Fibroblast of lung (primary cell): ENCODE data around the gene UCKL1. TPM values are rescaled to one million over a fixed set of nuclear protein-coding genes. Genes with fewer than 3 reads are reported as not detected.

Experiments
- DNase-seq, 2 donors: peaks; one replicate each; pipeline versions ENCODE4 v3.0.0 to v3.0.0-alpha.2; 2010; ENCODE audit warnings: low read depth in 2 of 2
- H2AFZ ChIP-seq: 2 replicates; pipeline ENCODE4 v1.5.1; 2012; ENCODE audit warnings: low read length, control low read depth, inconsistent platforms
- H3K27ac ChIP-seq: 2 replicates; pipeline ENCODE4 v1.5.1; 2011; ENCODE audit warnings: low read length, control low read depth; ENCODE audit not compliant: insufficient read depth
- H3K27me3 ChIP-seq: 2 replicates; pipeline ENCODE4 v1.5.1; 2011; ENCODE audit warnings: mild to moderate bottlenecking, low read length; ENCODE audit not compliant: control insufficient read depth, insufficient read depth
- H3K36me3 ChIP-seq: 2 replicates; pipeline ENCODE4 v1.5.1; 2011; ENCODE audit warnings: low read length; ENCODE audit not compliant: control insufficient read depth, insufficient read depth
- H3K4me1 ChIP-seq: 2 replicates; pipeline ENCODE4 v1.5.1; 2011; ENCODE audit warnings: low read length; ENCODE audit not compliant: control insufficient read depth, insufficient read depth; ENCODE audit errors: extremely low read depth
- H3K4me2 ChIP-seq: 2 replicates; pipeline ENCODE4 v1.5.1; 2011; ENCODE audit warnings: low read length, control low read depth; ENCODE audit not compliant: insufficient read depth; ENCODE audit errors: extremely low read depth
- H3K4me3 ChIP-seq, 4 experiments: fragments of 200-600 bp in 1 of 4; sonication (generic) in 1 of 4; replicated peaks in 1 of 4; 2 replicates each; pipeline ENCODE4 v1.5.1; 2011 to 2016; ENCODE audit warnings: low read length in 4 of 4, low read depth in 3 of 4, mild to moderate bottlenecking in 3 of 4, control low read depth in 2 of 4, inconsistent platforms in 1 of 4, mixed read lengths in 1 of 4; ENCODE audit not compliant: insufficient read depth in 1 of 4; ENCODE audit errors: control extremely low read depth in 1 of 4
- H3K79me2 ChIP-seq: 2 replicates; pipeline ENCODE4 v1.5.1; 2012; ENCODE audit warnings: mild to moderate bottlenecking, low read length, inconsistent platforms; ENCODE audit not compliant: control insufficient read depth, insufficient read depth
- H3K9ac ChIP-seq: 2 replicates; pipeline ENCODE4 v1.5.1; 2011; ENCODE audit warnings: mild to moderate bottlenecking, low read length, control low read depth; ENCODE audit not compliant: insufficient read depth
- H3K9me3 ChIP-seq: 2 replicates; pipeline ENCODE4 v1.5.1; 2012; ENCODE audit warnings: low read depth, low read length; ENCODE audit not compliant: control insufficient read depth, insufficient read depth
- H4K20me1 ChIP-seq: 2 replicates; pipeline ENCODE4 v1.5.1; 2011; ENCODE audit warnings: low read length; ENCODE audit not compliant: control insufficient read depth, insufficient read depth; ENCODE audit errors: extremely low read depth
- CTCF ChIP-seq, 2 donors: IDR thresholded peaks in 1 of 2; conservative IDR thresholded peaks in 1 of 2; 1 replicate in 1 of 2; 2 replicates in 1 of 2; pipeline ENCODE4 v1.5.1; 2011 to 2012; ENCODE audit warnings: low read length in 2 of 2, control low read depth in 1 of 2, inconsistent platforms in 1 of 2, low read depth in 1 of 2, mild to moderate bottlenecking in 1 of 2
- EZH2 ChIP-seq: IDR thresholded peaks from 2 replicates; pipeline ENCODE4 v1.5.1; 2012; ENCODE audit warnings: low read length, control low read depth, mild to moderate bottlenecking; ENCODE audit errors: missing control alignments
- polyA plus RNA-seq, 2 donors: library from polyadenylated mRNA; depleted of rRNA in 1 of 2; stranded (reverse) in 1 of 2; unstranded in 1 of 2; fragments of >200 nt; gene quantifications; 2 replicates each; pipeline ENCODE4 v1.2.1, GENCODE V29; 2011 to 2012; ENCODE audit warnings: missing spikeins in 1 of 2
- total RNA-seq: library from RNA; depleted of rRNA; stranded (reverse); fragments of >200 nt; gene quantifications from 2 replicates; pipeline ENCODE4 v1.2.1, GENCODE V29; 2014

UCKL1 gene
- total and polyA plus RNA-seq, 2 donors (not counting 1 experiment from before 2014, with no cell fraction given), result 16.4 to 27.9 TPM

- Histone ChIP-seq H3K4me2 (no peak overlapping the region), H3K27me3 (no peaks in the 10 kb centered on the region), H3K4me3 (no peak overlapping the region), H3K36me3 (peaks cover 27% of the 10 kb centered on the region), H3K9ac (no peak overlapping the region), H2AFZ (no peak overlapping the region), H3K9me3 (no peaks in the 10 kb centered on the region), H4K20me1 (no peaks in the 10 kb centered on the region), H3K79me2 (peaks cover 1% of the 10 kb centered on the region), H3K4me1 (no peaks in the 10 kb centered on the region), H3K27ac (no peak overlapping the region)
- no peak for TF ChIP-seq CTCF (conservative IDR thresholded peaks at IDR 0.05 in 1 of 2, IDR thresholded peaks at IDR 0.05 in 1 of 2; ENCODE audit: low read depth in 1 of 2, low read length in 2 of 2)
- no peak for TF ChIP-seq EZH2
- DNase-seq, result no peak
Measured at GRCh38 chr20:63935447-63935846, 20.8 kb downstream of the UCKL1 start.

- peaks cover 1% of the 10 kb centered on the region for H3K79me2 ChIP-seq
Measured at GRCh38 chr20:63934271-63935068, 21.7 kb downstream of the UCKL1 start.

GRCh38 chr20:63933646-63934045 lies 22.6 kb downstream of the UCKL1 start:
- H3K36me3 ChIP-seq, result peaks cover 20% of the 10 kb centered on the region
- no peak overlapping the region for H3K9ac ChIP-seq
- H3K79me2 ChIP-seq, result peaks cover 1% of the 10 kb centered on the region
- H3K9me3 ChIP-seq, result no peaks in the 10 kb centered on the region
- no peak overlapping the region for H3K4me3 ChIP-seq
- no peak overlapping the region for H3K27ac ChIP-seq
- no peaks in the 10 kb centered on the region for H4K20me1 ChIP-seq
- H3K4me2 ChIP-seq, result no peak overlapping the region
- H2AFZ ChIP-seq, result no peak overlapping the region
- TF ChIP-seq EZH2 (no peak), CTCF (conservative IDR thresholded peaks at IDR 0.05 in 1 of 2, IDR thresholded peaks at IDR 0.05 in 1 of 2; ENCODE audit: low read depth in 1 of 2, low read length in 2 of 2) (no peak)
- DNase-seq, result no peak
- H3K4me1 ChIP-seq, result no peaks in the 10 kb centered on the region
- H3K27me3 ChIP-seq, result no peaks in the 10 kb centered on the region

More at GRCh38 chr20:63934271-63935068, 21.7 kb downstream of the UCKL1 start:
- no peak overlapping the region for H3K27ac ChIP-seq
- H2AFZ ChIP-seq, result no peak overlapping the region
- no peak overlapping the region for H3K9ac ChIP-seq
- H3K27me3 ChIP-seq, result no peaks in the 10 kb centered on the region
- no peaks in the 10 kb centered on the region for H3K9me3 ChIP-seq
- peaks cover 21% of the 10 kb centered on the region for H3K36me3 ChIP-seq
- no peak overlapping the region for H3K4me3 ChIP-seq
- DNase-seq, result no peak
- H3K4me1 ChIP-seq, result no peaks in the 10 kb centered on the region
- no peaks in the 10 kb centered on the region for H4K20me1 ChIP-seq
- no peak overlapping the region for H3K4me2 ChIP-seq
- TF ChIP-seq CTCF (conservative IDR thresholded peaks at IDR 0.05 in 1 of 2, IDR thresholded peaks at IDR 0.05 in 1 of 2; ENCODE audit: low read depth in 1 of 2, low read length in 2 of 2) (peak; percentile 22 to 34), EZH2 (no peak)
